GM12878 (cell line): Measurements from ENCODE around the gene SLC25A44. TPM values are rescaled to one million over a fixed set of nuclear protein-coding genes. Genes with fewer than 3 reads are reported as not detected.

Source experiments
- ATAC-seq: fragments of 200-7000 bp; cut with Tn5 transposase; 3 replicates; pipeline ENCODE4 v1.9.1; 2020; ENCODE audit warnings: mild to moderate bottlenecking, moderate library complexity
- BruUV-seq: library from RNA; stranded (reverse); fragments of 400-500 nt; replicated peaks from 2 replicates; lab custom pipeline; 2021; lab: Mats Ljungman, UMichigan
- CTCF ChIA-PET: fragments of 300-600 bp; sonication (Branson Sonifier 250); formaldehyde crosslinking; extraction: SDS; loops from one replicate; lab custom pipeline; 2021; ENCODE audit warnings: inconsistent platforms; lab: Yijun Ruan, JAX
- POLR2A ChIA-PET: fragments of 350-600 bp; formaldehyde crosslinking; extraction: SDS; loops from one replicate; lab custom pipeline; 2021; ENCODE audit warnings: inconsistent platforms; lab: Charles Lee
- RAD21 ChIA-PET: fragments of 300-600 bp; sonication (Branson Sonifier 250); formaldehyde crosslinking; loops from one replicate; lab custom pipeline; 2023; ENCODE audit warnings: antibody characterized with exemption; ENCODE audit not compliant: unreplicated experiment; lab: Charles Lee
- SMC1A ChIA-PET: fragments of 300-600 bp; sonication (Branson Sonifier 250); formaldehyde crosslinking; loops from one replicate; lab custom pipeline; 2023; ENCODE audit not compliant: unreplicated experiment, uncharacterized antibody; lab: Charles Lee
- DNase-seq: peaks from one replicate; pipeline ENCODE4 v3.0.0-alpha.2; 2011; ENCODE audit warnings: low read depth, low spot score
- FAIRE-seq: peaks from 3 replicates; lab custom pipeline; 2011; peaks lifted over from hg19 to GRCh38; lab: Jason Lieb, UNC
- H2AFZ ChIP-seq: 2 replicates; pipeline ENCODE4 v1.6.0; 2011; ENCODE audit warnings: low read depth, low read length, control low read depth; ENCODE audit not compliant: control insufficient read depth
- H3K27ac ChIP-seq: 2 replicates; pipeline ENCODE4 v1.5.1; 2011; ENCODE audit warnings: control low read depth; ENCODE audit not compliant: control insufficient read depth, insufficient read depth
- H3K27me3 ChIP-seq, 2 experiments: replicated peaks in 1 of 2; 2 replicates each; pipeline versions ENCODE4 v1.6.0 to v1.6.1; 2011; ENCODE audit warnings: low read length in 1 of 2; ENCODE audit not compliant: control insufficient read depth in 2 of 2, insufficient read depth in 2 of 2
- H3K36me3 ChIP-seq, 2 experiments: 2 replicates each; pipeline ENCODE4 v1.5.1; 2011; ENCODE audit warnings: low read length in 1 of 2; ENCODE audit not compliant: control insufficient read depth in 2 of 2, insufficient read depth in 2 of 2
- H3K4me1 ChIP-seq: 2 replicates; pipeline ENCODE4 v1.6.1; 2011; ENCODE audit warnings: mild to moderate bottlenecking, low read length, moderate library complexity, mixed read lengths; ENCODE audit not compliant: control insufficient read depth, insufficient read depth
- H3K4me2 ChIP-seq: 2 replicates; pipeline ENCODE4 v1.6.0; 2011; ENCODE audit warnings: control low read depth; ENCODE audit not compliant: control insufficient read depth, insufficient read depth
- H3K4me3 ChIP-seq: fragments of 200-600 bp; sonication (generic); 2 replicates; pipeline ENCODE4 v1.5.1; 2016
- H3K79me2 ChIP-seq: 2 replicates; pipeline ENCODE4 v1.6.0; 2011; ENCODE audit warnings: low read length; ENCODE audit not compliant: control insufficient read depth, insufficient read depth
- H3K9ac ChIP-seq: 2 replicates; pipeline ENCODE4 v1.8.0; 2011; ENCODE audit warnings: low read length, control low read depth, mixed read lengths; ENCODE audit not compliant: control insufficient read depth, insufficient read depth
- H3K9me3 ChIP-seq: replicated peaks from 3 replicates; pipeline ENCODE4 v1.5.1; 2011; ENCODE audit warnings: mild to moderate bottlenecking, low read length; ENCODE audit not compliant: control insufficient read depth, insufficient read depth
- H4K20me1 ChIP-seq: 2 replicates; pipeline ENCODE4 v1.6.0; 2011; ENCODE audit not compliant: control insufficient read depth, insufficient read depth
- HDGF ChIP-seq: fragments of 450-650 bp; IDR thresholded peaks from 2 replicates; pipeline ENCODE4 v1.6.1; 2016; ENCODE audit warnings: antibody characterized with exemption
- IKZF1 ChIP-seq: fragments of 450-650 bp; conservative IDR thresholded peaks from 2 replicates; pipeline ENCODE4 v1.6.1; 2017; ENCODE audit warnings: antibody characterized with exemption, mild to moderate bottlenecking
- IKZF2 ChIP-seq, 2 experiments: fragments of 450-650 bp; IDR thresholded peaks; 2 replicates each; pipeline ENCODE4 v1.6.1; 2017; ENCODE audit warnings: mild to moderate bottlenecking in 2 of 2, moderate library complexity in 2 of 2
- IRF3 ChIP-seq: fragments of 450-650 bp; IDR thresholded peaks from 2 replicates; pipeline ENCODE4 v1.6.1; 2014; ENCODE audit warnings: mild to moderate bottlenecking
- MTA2 ChIP-seq: fragments of 450-650 bp; IDR thresholded peaks from 2 replicates; pipeline ENCODE4 v1.6.1; 2016; ENCODE audit warnings: low read depth, mild to moderate bottlenecking, moderate library complexity
- RUNX3 ChIP-seq: IDR thresholded peaks from 2 replicates; pipeline ENCODE4 v1.6.1; 2012; ENCODE audit warnings: low read length, inconsistent platforms
- SPI1 ChIP-seq: IDR thresholded peaks from 2 replicates; pipeline ENCODE4 v1.6.1; 2011; ENCODE audit warnings: low read depth, mild to moderate bottlenecking, low read length, moderate library complexity, borderline replicate concordance; ENCODE audit not compliant: insufficient read depth
- SUZ12 ChIP-seq: fragments of 200-600 bp; sonication (generic); IDR thresholded peaks from one replicate; pipeline ENCODE4 v1.6.1; 2018; ENCODE audit warnings: antibody characterized with exemption, mild to moderate bottlenecking; ENCODE audit not compliant: unreplicated experiment
- WGBS: methylation state at CpG from one replicate; pipeline ENCODE4 v1.1.6; 2016; ENCODE audit warnings: low lambda C conversion rate; ENCODE audit not compliant: insufficient replicate concordance, insufficient coverage; ENCODE audit errors: missing lambda C conversion rate; 5-methylcytosine and 5-hydroxymethylcytosine counted together
- in situ Hi-C: fragments of 300-500 bp; cut with MboI; formaldehyde crosslinking; loops from 9 replicates; pipeline ENCODE4 v1.14.3; 2018; ENCODE audit warnings: mixed read lengths
- intact Hi-C: fragments of 100-400 bp; cut with micrococcal nuclease; formaldehyde crosslinking; loops from one replicate; pipeline ENCODE4 v1.14.2; 2022; ENCODE audit not compliant: unreplicated experiment
- polyA plus RNA-seq, 11 experiments: library from polyadenylated mRNA; depleted of rRNA in 4 of 11; unstranded in 6 of 11; stranded (reverse) in 5 of 11; fragments of >200 nt; fragmentation: Nextera tagmentation in 4 of 11; fragmentation: Illumina TruSeq in 1 of 11; extraction: Ambion mirVana in 4 of 11; extraction: Trizol in 1 of 11; gene quantifications; 1 replicate in 1 of 11; 2 replicates in 10 of 11; pipeline versions ENCODE4 v1.2.1 to v1.2.3, GENCODE V29; 2011 to 2016; ENCODE audit warnings: inconsistent platforms in 2 of 11, missing spikeins in 2 of 11, low read depth in 1 of 11
- total RNA-seq, 4 experiments: library from RNA; depleted of rRNA in 3 of 4; stranded (reverse); fragments of >200 nt in 3 of 4; fragmentation: Illumina TruSeq in 1 of 4; extraction: Trizol in 1 of 4; gene quantifications; 2 replicates each; pipeline versions ENCODE4 v1.2.1 to v1.2.3, GENCODE V29; 2013 to 2021

SLC25A44 gene
- total and polyA plus RNA-seq, 10 of the 15 experiments (the other 5 are each of a cell fraction or from before 2014, with no cell fraction given), result 7.1 to 43.3 (median 30.4) TPM

GRCh38 chr1:156177919-156178654 lies 15.8 kb upstream of the SLC25A44 start:
- no TSS peak for BruUV-seq
- Histone ChIP-seq H2AFZ (no peak overlapping the region), H3K36me3 (peaks cover 6 to 20% of the 10 kb centered on the region in 2 experiments), H4K20me1 (no peaks in the 10 kb centered on the region), H3K4me1 (no peaks in the 10 kb centered on the region; the same call in 1 of the 2 replicates), H3K9me3 (no peaks in the 10 kb centered on the region), H3K27ac (no peak overlapping the region), H3K4me3 (no peak overlapping the region), H3K27me3 (no peaks in the 10 kb centered on the region), H3K9ac (no peak overlapping the region), H3K4me2 (no peak overlapping the region), H3K79me2 (no peaks in the 10 kb centered on the region)
- no peak for FAIRE-seq
- CTCF ChIA-PET, result interaction anchor here (1.1 kb wide), 1 partner anchor 35 kb away, joined by 3 read pairs; no protein-coding TSS in a partner anchor
- intact Hi-C loops (no loop called here), in situ Hi-C loops (no loop called here)
- DNase-seq, result no peak
- TF ChIP-seq SPI1 (peak; percentile 72; the same call in 1 of the 2 replicates), IKZF1 (0 out of 2 replicates have a peak, but pooled peaks have one; percentile 22), IRF3 (no peak), IKZF2 (IDR thresholded peaks at IDR 0.05) (peak in 1 of 2 experiments; percentile 23; a peak in 2 of 4 replicates), HDGF (peak; percentile 34; the same call in 1 of the 2 replicates), MTA2 (0 out of 2 replicates have a peak, but pooled peaks have one; percentile 16), RUNX3 (0 out of 2 replicates have a peak, but pooled peaks have one; percentile 16), SUZ12 (no peak)
- 65% methylated on average over 7 of the region's 7 CpGs for WGBS
- POLR2A ChIA-PET, result interaction anchor here (0.5 to 1.1 kb wide), 4 partner anchors 14 to 40 kb away, joined by 3 to 4 read pairs (median 3); no protein-coding TSS in a partner anchor
- RAD21 ChIA-PET, result interaction anchor here (0.6 kb wide), 1 partner anchor 47 kb away, joined by 3 read pairs; no protein-coding TSS in a partner anchor
- ATAC-seq, result peak; percentile 17
- SMC1A ChIA-PET, result no interaction called here
